Measurements from ENCODE around the gene RIN3. TPM values are rescaled to one million over a fixed set of nuclear protein-coding genes. Genes with fewer than 3 reads are reported as not detected.
A peak's percentile ranks its signal among the peaks of the same experiment; 100 is the strongest.

Gene RIN3
- total and polyA plus RNA-seq, 10 of the 15 experiments (the other 5 are each of a cell fraction or from before 2014, with no cell fraction given): 0.91 to 23.3 (median 6.3) TPM

DNA sequence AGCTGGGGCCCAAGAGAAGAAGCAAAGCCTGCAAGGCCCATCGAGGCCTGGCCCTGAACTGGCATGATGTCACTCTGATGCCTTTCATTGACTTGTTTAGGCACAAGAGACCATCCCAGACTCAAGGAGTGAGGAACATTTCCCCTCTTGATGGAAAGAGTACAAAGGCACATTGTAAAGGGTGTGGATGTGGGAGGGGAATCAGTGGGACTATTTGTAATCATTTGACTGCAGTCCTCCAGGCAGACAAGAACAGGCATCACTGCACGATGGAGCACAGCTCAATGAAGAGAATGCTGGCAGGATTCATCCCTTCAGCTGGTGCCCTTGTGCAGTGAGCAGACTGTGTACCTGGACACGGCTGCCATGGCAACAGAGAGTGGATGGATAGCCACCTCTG, 147.0 kb downstream of the RIN3 start:
- ChIA-PET SMC1A (ENCODE audit: uncharacterized antibody, unreplicated experiment) (interaction anchor here (0.6 to 2.1 kb wide), 4 partner anchors 9 to 83 kb away, joined by 3 to 7 read pairs (median 4); no protein-coding TSS in a partner anchor), CTCF (interaction anchor here (1.7 kb wide), 1 partner anchor 10 kb away, joined by 6 read pairs; no protein-coding TSS in a partner anchor), RAD21 (ENCODE audit: unreplicated experiment) (no interaction called here), POLR2A (no interaction called here)
- TF ChIP-seq, protein P1, sequence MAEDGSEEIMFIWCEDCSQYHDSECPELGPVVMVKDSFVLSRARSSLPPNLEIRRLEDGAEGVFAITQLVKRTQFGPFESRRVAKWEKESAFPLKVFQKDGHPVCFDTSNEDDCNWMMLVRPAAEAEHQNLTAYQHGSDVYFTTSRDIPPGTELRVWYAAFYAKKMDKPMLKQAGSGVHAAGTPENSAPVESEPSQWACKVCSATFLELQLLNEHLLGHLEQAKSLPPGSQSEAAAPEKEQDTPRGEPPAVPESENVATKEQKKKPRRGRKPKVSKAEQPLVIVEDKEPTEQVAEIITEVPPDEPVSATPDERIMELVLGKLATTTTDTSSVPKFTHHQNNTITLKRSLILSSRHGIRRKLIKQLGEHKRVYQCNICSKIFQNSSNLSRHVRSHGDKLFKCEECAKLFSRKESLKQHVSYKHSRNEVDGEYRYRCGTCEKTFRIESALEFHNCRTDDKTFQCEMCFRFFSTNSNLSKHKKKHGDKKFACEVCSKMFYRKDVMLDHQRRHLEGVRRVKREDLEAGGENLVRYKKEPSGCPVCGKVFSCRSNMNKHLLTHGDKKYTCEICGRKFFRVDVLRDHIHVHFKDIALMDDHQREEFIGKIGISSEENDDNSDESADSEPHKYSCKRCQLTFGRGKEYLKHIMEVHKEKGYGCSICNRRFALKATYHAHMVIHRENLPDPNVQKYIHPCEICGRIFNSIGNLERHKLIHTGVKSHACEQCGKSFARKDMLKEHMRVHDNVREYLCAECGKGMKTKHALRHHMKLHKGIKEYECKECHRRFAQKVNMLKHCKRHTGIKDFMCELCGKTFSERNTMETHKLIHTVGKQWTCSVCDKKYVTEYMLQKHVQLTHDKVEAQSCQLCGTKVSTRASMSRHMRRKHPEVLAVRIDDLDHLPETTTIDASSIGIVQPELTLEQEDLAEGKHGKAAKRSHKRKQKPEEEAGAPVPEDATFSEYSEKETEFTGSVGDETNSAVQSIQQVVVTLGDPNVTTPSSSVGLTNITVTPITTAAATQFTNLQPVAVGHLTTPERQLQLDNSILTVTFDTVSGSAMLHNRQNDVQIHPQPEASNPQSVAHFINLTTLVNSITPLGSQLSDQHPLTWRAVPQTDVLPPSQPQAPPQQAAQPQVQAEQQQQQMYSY (CRISPR knock-in tag; IDR thresholded peaks at IDR 0.05): no peak
- H3K36me3 ChIP-seq (ENCODE audit: control insufficient read depth in 2 of 2, insufficient read depth in 2 of 2, low read length in 1 of 2): peaks cover 6 to 12% of the 10 kb centered on the region in 2 experiments; a peak in 3 of 4 replicates
- H4K20me1 ChIP-seq (ENCODE audit: control insufficient read depth, insufficient read depth): no peaks in the 10 kb centered on the region
- H3K4me2 ChIP-seq (ENCODE audit: control insufficient read depth, insufficient read depth): no peak overlapping the region
- peaks cover 13% of the 10 kb centered on the region for H3K79me2 ChIP-seq (ENCODE audit: control insufficient read depth, insufficient read depth, low read length)
- no peaks in the 10 kb centered on the region; the same call in 2 of the 3 replicates for H3K9me3 ChIP-seq (replicated peaks; ENCODE audit: control insufficient read depth, insufficient read depth, low read length)
- intact Hi-C loops (cut with micrococcal nuclease; ENCODE audit: unreplicated experiment) (no loop called here), in situ Hi-C loops (cut with MboI) (no loop called here)
- no TSS peak for BruUV-seq (replicated peaks)
- WGBS (ENCODE audit: insufficient coverage, insufficient replicate concordance, low lambda C conversion rate, missing lambda C conversion rate): 79% methylated on average over 3 of the region's 3 CpGs
- no peaks in the 10 kb centered on the region for H3K27me3 ChIP-seq (replicated peaks in 1 of 2; ENCODE audit: control insufficient read depth in 2 of 2, insufficient read depth in 2 of 2, low read length in 1 of 2)
- H3K27ac ChIP-seq (ENCODE audit: control insufficient read depth, insufficient read depth): peak overlapping the region; percentile 34; the same call in 1 of the 2 replicates
- DNase-seq (ENCODE audit: low read depth, low spot score) (no peak), FAIRE-seq (no peak), ATAC-seq (no peak)
- peaks cover 23% of the 10 kb centered on the region for H3K4me1 ChIP-seq (ENCODE audit: control insufficient read depth, insufficient read depth, low read length)
- H3K9ac ChIP-seq (ENCODE audit: control insufficient read depth, insufficient read depth, low read length): no peak overlapping the region
- H3K4me3 ChIP-seq: no peak overlapping the region
- no peak overlapping the region for H2AFZ ChIP-seq (ENCODE audit: control insufficient read depth, low read depth, low read length)

DNA sequence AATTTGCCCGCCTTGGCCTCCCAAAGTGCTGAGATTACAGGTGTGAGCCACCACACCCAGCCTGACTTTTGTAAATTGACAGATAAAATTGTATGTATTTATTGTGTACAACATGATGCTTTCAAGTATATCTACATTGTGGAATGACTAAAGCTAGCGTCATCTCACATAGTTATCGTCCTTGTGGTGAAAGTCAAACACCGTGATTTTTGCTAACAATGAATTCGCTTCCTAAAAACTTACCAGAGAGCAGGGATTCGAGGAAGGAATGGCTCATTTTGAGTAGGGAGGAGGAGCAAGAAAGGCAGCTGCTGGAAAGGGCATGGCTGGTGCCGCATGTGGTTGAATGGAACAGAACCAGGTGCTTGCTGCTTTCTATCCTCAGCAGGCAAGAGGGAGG, 149.5 kb downstream of the RIN3 start:
- POLR2A ChIA-PET: interaction anchor here (1.0 kb wide), 1 partner anchor 14 kb away, joined by 7 read pairs; no protein-coding TSS in a partner anchor
- SMC1A ChIA-PET (ENCODE audit: uncharacterized antibody, unreplicated experiment): interaction anchor here (0.6 kb wide), 1 partner anchor 318 kb away, joined by 3 read pairs; no protein-coding TSS in a partner anchor
- intact Hi-C loops (cut with micrococcal nuclease; ENCODE audit: unreplicated experiment): no loop called here
- peaks cover 28% of the 10 kb centered on the region for H3K4me1 ChIP-seq (ENCODE audit: control insufficient read depth, insufficient read depth, low read length)
- CTCF ChIA-PET: interaction anchor here (1.3 kb wide), 2 partner anchors 12 to 76 kb away, joined by 3 to 5 read pairs; no protein-coding TSS in a partner anchor
- H3K36me3 ChIP-seq (ENCODE audit: control insufficient read depth in 2 of 2, insufficient read depth in 2 of 2, low read length in 1 of 2): peaks cover 5 to 17% of the 10 kb centered on the region in 2 experiments; a peak in 3 of 4 replicates
- no peaks in the 10 kb centered on the region for H3K27me3 ChIP-seq (replicated peaks in 1 of 2; ENCODE audit: control insufficient read depth in 2 of 2, insufficient read depth in 2 of 2, low read length in 1 of 2)
- RAD21 ChIA-PET (ENCODE audit: unreplicated experiment): no interaction called here
- no peaks in the 10 kb centered on the region; the same call in 2 of the 3 replicates for H3K9me3 ChIP-seq (replicated peaks; ENCODE audit: control insufficient read depth, insufficient read depth, low read length)
- no peak overlapping the region for H3K9ac ChIP-seq (ENCODE audit: control insufficient read depth, insufficient read depth, low read length)
- no peak overlapping the region for H2AFZ ChIP-seq (ENCODE audit: control insufficient read depth, low read depth, low read length)
- no peak overlapping the region for H3K4me3 ChIP-seq
- WGBS (ENCODE audit: insufficient coverage, insufficient replicate concordance, low lambda C conversion rate, missing lambda C conversion rate): 92% methylated on average over 7 of the region's 7 CpGs
- no TSS peak for BruUV-seq (replicated peaks)
- ATAC-seq (no peak), DNase-seq (ENCODE audit: low read depth, low spot score) (no peak), FAIRE-seq (no peak)
- peaks cover 2% of the 10 kb centered on the region for H3K79me2 ChIP-seq (ENCODE audit: control insufficient read depth, insufficient read depth, low read length)
- no peak overlapping the region for H3K27ac ChIP-seq (ENCODE audit: control insufficient read depth, insufficient read depth)
- H3K4me2 ChIP-seq (ENCODE audit: control insufficient read depth, insufficient read depth): no peak overlapping the region
- no peaks in the 10 kb centered on the region for H4K20me1 ChIP-seq (ENCODE audit: control insufficient read depth, insufficient read depth)
- in situ Hi-C loops (cut with MboI): no loop called here
- TF ChIP-seq, protein P2, sequence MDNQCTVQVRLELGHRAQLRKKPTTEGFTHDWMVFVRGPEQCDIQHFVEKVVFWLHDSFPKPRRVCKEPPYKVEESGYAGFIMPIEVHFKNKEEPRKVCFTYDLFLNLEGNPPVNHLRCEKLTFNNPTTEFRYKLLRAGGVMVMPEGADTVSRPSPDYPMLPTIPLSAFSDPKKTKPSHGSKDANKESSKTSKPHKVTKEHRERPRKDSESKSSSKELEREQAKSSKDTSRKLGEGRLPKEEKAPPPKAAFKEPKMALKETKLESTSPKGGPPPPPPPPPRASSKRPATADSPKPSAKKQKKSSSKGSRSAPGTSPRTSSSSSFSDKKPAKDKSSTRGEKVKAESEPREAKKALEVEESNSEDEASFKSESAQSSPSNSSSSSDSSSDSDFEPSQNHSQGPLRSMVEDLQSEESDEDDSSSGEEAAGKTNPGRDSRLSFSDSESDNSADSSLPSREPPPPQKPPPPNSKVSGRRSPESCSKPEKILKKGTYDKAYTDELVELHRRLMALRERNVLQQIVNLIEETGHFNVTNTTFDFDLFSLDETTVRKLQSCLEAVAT (IDR thresholded peaks at IDR 0.05): no peak
- no peak for TF ChIP-seq RB1 (IDR thresholded peaks at IDR 0.05; ENCODE audit: borderline replicate concordance)
- TF ChIP-seq RUNX3 (IDR thresholded peaks at IDR 0.05; ENCODE audit: low read length): no peak
- no peak for TF ChIP-seq ZNF207 (IDR thresholded peaks at IDR 0.05; ENCODE audit: borderline replicate concordance)
- TF ChIP-seq ESRRA (IDR thresholded peaks at IDR 0.05; ENCODE audit: low read length): no peak
- no peak for TF ChIP-seq JUNB (IDR thresholded peaks at IDR 0.05)
- TF ChIP-seq POLR2A (IDR thresholded peaks at IDR 0.05; ENCODE audit: low read depth, low read length): no peak
- TF ChIP-seq ZNF24 (IDR thresholded peaks at IDR 0.05): no peak
- TF ChIP-seq IKZF1 (conservative IDR thresholded peaks at IDR 0.05): no peak
